GM18867 (cell line): ENCODE measurements around the gene CFAP54.
"Not testable (repeated sequence)": the region's sequence is repeated elsewhere in the genome, so short reads cannot be mapped to it uniquely, and the experiment has no call there.

Source experiments
- ATAC-seq: cut with Tn5 transposase; IDR thresholded peaks from one replicate; pipeline ENCODE4 v1.9.1; 2021; ENCODE audit warnings: mild to moderate bottlenecking, moderate library complexity; ENCODE audit not compliant: unreplicated experiment

The CFAP54 gene

GRCh38 chr12:96474206-96474605 is 15.2 kb upstream of the CFAP54 start:
- no peak for ATAC-seq

GRCh38 chr12:96478011-96478410 is 11.4 kb upstream of the CFAP54 start:
- no peak for ATAC-seq

DNA sequence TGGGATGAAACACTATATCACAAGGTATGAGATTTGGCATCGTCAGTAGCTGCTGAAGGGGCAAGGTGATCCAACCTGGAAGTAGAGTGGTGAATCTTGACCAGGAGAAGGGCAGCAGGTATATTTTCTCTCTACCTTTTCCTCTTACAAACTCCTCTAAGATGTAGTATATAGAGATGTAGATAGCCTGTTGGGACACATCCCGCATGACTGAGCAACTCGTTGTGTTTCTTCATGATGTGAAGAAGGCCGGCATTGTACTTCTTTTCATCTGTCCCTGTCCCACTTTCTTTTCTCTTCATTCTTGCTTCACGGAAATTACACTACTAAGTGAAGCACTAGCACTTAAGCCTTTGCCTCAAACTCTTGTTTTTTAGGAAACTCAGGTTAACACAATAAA is 7.3 kb upstream of the CFAP54 start:
- ATAC-seq: no peak

DNA sequence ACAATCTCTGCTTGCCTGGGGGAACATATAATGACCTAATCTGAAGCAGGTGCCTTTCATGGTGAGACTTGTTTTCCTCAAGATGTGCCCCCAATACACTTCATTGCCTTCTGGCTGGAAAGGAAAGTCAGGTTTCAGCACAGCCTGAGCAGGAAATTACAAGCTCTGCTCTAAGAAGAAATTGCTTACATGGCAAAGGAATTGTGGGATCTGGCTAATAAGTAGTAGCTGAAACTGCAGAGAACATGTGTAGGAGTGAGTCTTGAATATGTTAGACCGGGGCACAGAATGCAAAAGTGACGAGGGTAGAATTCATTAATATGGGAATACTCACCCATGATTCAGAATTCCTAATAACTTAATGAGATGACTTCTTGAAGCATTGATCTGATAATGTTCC is 6.3 kb upstream of the CFAP54 start:
- ATAC-seq: no peak

- no peak for ATAC-seq
Measured at GRCh38 chr12:96486751-96487613, 2.4 kb upstream of the CFAP54 start.

DNA sequence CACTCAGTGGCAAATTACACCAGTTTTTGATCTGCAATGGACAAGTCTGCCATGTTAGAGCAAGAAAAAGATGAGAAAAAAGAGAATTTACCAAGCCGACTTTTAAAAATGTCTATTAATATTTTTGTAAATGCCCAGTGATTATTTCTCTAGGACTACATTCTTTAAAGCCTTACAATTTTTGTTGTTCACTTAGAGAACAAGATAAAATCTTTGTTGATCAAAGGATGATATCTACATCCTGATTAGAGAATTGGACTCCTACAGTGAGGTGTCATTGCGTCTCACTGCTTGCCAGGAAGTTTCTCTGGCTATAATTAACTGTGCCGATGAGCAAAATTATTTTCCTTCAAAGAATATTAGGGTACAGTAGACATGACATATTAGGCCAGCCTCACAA is 1.7 kb upstream of the CFAP54 start:
- ATAC-seq: no peak

- ATAC-seq: no peak
Measured at GRCh38 chr12:96493106-96493505, 3.7 kb downstream of the CFAP54 start.

DNA sequence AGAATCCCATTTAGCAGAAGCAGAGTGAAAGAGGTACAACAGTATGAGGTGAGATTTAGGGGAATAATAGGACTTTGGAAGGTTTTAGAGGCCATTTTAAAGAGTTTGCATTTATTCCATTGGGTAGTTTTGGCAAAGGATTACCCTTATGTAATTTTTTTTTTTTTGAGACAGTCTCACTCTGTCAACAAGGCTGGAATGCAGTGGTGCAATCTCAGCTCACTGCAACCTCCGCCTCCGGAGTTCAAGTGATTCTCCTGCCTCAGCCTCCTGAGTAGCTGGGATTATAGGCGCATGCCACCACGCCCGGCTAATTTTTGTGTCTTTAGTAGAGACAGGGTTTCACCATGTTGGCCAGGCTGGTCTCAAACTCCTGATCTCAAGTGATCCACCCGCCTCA is 4.8 kb downstream of the CFAP54 start:
- not testable (repeated sequence) for ATAC-seq

- peak; percentile 23 for ATAC-seq
Measured at GRCh38 chr12:96495155-96495554, 5.8 kb downstream of the CFAP54 start.

- peak; percentile 61 for ATAC-seq
Measured at GRCh38 chr12:96495841-96496545, 6.6 kb downstream of the CFAP54 start.

DNA sequence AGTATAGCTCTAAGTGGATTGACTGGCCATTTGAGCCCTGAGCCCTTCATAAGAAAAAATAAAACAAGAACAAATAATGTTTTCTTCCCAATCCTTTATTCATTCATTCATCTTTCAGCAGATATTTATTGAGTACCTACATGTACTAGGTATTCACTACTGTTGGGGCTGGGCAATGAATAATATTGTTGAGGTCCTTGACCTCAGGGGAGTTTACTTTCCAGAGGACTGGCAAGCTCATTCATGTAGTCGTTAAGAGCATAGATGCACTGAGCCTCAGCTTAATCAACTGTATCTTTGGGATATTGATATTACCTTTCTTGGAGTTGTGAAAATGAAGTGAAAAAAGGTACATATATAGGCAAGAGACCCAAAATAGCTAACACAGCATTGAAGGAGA is 7.6 kb downstream of the CFAP54 start:
- no peak for ATAC-seq

GRCh38 chr12:96497855-96498254 is 8.5 kb downstream of the CFAP54 start:
- ATAC-seq: no peak

DNA sequence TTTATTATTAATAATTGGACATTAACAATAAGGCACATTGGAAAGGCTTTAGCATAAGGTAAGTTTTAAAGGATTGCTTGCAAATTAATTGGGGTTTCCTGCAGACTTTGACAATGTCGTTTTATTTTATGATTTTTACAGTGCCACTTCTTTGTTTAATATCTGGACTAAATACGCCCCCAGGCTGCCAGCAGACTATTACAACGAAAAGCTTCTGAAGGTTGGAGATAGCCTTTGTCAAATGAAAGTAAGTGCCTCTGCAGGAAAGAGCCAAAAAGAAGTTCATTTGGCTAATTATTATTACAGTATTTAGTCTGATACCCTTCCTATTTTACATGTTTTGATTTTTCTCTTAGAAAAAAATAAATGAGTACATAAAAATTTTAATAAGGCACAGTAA is 11.3 kb downstream of the CFAP54 start:
- ATAC-seq: no peak

DNA sequence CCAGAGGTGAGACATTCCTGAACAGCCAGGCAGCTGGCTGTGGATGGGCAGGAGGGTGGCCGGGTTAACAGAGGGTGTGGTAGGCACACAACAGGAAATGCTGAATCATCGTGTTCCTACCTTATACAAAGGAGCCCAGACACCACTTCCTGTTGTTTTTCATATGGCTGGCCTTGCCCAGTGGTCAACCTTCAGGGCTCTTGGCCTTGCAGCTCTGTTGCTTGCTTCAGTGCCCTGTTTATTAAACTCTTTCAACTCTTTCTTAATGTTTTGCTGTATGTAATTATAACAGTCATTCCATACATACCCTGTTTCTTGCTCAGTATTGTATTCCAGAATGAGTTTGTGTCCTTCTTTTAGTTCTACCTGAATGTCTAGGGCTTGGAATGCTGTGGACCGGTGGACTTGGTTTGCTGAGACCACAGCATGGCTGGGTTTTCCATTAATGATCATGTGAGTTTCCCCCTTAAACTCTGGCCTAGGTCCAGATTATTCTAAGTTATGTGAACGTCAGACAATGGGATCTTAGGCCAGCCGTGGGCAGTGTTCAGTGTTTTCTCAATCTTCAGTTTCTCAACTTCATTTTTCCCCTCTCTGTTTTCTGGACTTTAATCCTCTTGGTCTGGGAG is 11.9 kb downstream of the CFAP54 start:
- peak; percentile 73 for ATAC-seq

GRCh38 chr12:96501908-96502307 is 12.5 kb downstream of the CFAP54 start:
- ATAC-seq: peak; percentile 16

GRCh38 chr12:96502477-96502876 is 13.1 kb downstream of the CFAP54 start:
- ATAC-seq: peak; percentile 61

DNA sequence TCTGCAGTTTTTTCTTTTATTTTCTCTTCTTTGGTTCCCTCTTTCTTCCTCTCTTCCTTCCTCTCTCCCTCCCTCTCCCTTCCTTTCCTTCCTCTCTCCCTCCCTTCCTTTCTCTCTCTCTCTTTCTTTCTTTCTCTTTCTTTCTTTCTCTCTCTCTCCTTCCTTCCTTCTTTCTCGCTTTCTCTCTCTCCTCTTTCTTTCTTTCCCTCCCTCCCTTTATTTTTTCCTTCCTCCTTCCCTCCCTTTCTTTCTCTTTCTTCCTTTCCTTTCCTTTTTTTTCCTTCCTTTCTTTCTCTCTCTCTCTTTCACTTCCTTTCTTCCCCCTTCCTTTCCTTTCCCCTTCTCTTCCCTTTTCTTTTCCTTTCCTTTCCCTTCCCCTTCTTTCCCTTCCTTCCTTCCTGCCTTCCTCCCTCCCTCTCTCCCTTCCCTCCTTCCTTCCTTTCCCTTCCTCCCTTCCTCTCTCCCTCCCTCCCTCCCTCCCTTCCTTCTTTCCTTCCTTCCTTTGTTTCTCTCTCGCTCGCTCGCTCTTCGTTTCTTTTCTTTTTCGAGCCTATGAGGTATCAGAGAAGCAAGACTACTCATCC is 13.7 kb downstream of the CFAP54 start:
- no peak for ATAC-seq

- no peak for ATAC-seq
Measured at GRCh38 chr12:96503976-96504375, 14.6 kb downstream of the CFAP54 start.

DNA sequence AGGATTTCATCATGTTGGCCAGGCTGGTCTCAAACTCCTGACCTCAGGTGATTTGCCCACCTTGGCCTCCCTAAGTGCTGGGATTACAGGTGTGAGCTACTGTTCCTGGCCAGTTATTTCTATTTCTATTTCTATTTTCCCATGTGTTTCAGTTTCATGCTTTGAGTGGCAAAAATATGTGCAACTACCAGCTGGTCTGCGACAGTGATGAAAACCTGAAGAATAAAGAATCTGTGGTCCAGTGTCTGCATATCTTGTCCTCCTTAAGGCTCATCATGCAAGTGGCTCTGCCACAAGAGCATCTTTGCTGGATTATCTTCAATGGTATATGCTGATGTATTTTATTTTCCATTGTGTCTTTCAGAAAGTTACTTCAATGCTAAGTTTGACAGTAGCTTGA is 17.4 kb downstream of the CFAP54 start:
- no peak for ATAC-seq

DNA sequence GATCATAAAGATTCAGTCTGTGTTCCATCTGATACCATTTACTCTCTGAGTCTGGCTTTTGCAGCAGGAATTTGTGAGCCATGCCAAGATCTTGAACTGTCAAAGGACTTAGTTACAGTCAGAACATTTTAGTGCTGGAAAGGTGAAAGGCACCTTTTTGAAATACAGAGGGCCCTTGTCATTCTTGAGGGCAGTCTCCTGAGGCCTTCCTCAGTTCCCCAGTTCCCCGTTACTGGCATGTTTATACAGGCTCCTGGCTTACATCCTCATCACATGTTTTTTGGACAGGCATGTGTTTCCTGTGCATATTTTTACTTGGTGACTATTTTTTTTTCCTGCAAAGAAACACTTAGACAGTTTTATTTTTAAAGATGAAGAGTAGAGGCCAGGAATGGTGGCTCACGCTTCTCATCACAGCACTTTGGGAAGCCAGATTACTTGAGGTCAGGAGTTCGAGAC is 21.0 kb downstream of the CFAP54 start:
- no peak for ATAC-seq

GRCh38 chr12:96513166-96513565 is 23.8 kb downstream of the CFAP54 start:
- no peak for ATAC-seq
